ENCODE measurements around the gene ATP5MK. TPM values are rescaled to one million over a fixed set of nuclear protein-coding genes. Genes with fewer than 3 reads are reported as not detected.

The ATP5MK gene
- total RNA-seq, 1 experiment from 2014 or later: 335 TPM

DNA sequence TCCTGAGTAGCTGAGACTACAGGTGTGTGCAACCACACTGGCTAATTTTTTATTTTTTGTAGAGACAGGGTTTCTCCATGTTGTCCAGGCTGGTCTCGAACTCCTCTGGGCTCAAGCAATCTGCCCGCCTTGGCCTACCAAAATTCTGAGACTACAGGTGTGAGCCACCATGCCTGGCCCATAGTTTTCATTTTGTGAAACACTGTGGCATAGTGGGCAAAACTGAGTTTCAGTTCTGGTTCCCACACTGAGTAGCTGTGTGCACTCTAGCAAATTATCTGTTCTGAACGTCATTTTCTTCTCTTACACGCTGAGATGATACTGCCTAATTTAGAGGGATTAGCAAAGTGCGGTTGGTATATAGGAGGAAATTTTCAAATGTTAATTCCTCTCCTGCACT, 13.5 kb downstream of the ATP5MK start:
- Histone ChIP-seq H3T11ph (ENCODE audit: low read length) (no peak overlapping the region), H4K8ac (replicated peaks; ENCODE audit: insufficient read length, low read depth, low read length) (no peak overlapping the region), H3K79me2 (ENCODE audit: insufficient read depth, low read length) (no peaks in the 10 kb centered on the region), H2BK5ac (ENCODE audit: insufficient read length, low read length) (no peak overlapping the region), H2BK120ac (ENCODE audit: low read depth, low read length, poor library complexity, severe bottlenecking) (no peak overlapping the region), H3K23ac (ENCODE audit: insufficient read length, low read depth, low read length) (no peak overlapping the region), H3K18ac (ENCODE audit: insufficient read length, low read depth, low read length) (no peak overlapping the region), H2BK12ac (ENCODE audit: insufficient read length, low read depth, low read length) (no peak overlapping the region), H3K27me3 (ENCODE audit: insufficient read depth, low read length) (no peaks in the 10 kb centered on the region), H3K23me2 (ENCODE audit: insufficient read length, low read depth, low read length, poor library complexity, severe bottlenecking) (no peaks in the 10 kb centered on the region), H3K9ac (ENCODE audit: extremely low read depth, insufficient read length, low read length) (no peak overlapping the region), H2AK5ac (ENCODE audit: insufficient read length, low read length) (no peak overlapping the region), H3K9me3 (ENCODE audit: control insufficient read depth, low read depth, low read length) (no peaks in the 10 kb centered on the region), H4K20me1 (ENCODE audit: control insufficient read depth, insufficient read depth, insufficient read length) (no peaks in the 10 kb centered on the region), H2BK15ac (ENCODE audit: low read depth, low read length) (no peak overlapping the region), H3K56ac (ENCODE audit: insufficient read length, low read depth, low read length) (no peak overlapping the region), H2AFZ (ENCODE audit: low read length) (no peak overlapping the region), H3K14ac (ENCODE audit: insufficient read depth, low read length) (no peak overlapping the region), H2BK20ac (ENCODE audit: low read depth, low read length, poor library complexity, severe bottlenecking) (no peak overlapping the region), H3K79me1 (ENCODE audit: insufficient read depth, low read depth, low read length, poor library complexity, severe bottlenecking) (no peaks in the 10 kb centered on the region), H4K91ac (ENCODE audit: insufficient read length, low read depth, low read length) (no peak overlapping the region), H3K4ac (ENCODE audit: low read depth, low read length) (no peak overlapping the region), H4K5ac (ENCODE audit: insufficient read length, low read depth, low read length) (no peak overlapping the region), H3K4me1 (ENCODE audit: insufficient read depth, low read length) (no peaks in the 10 kb centered on the region), H3K27ac (ENCODE audit: insufficient read length, low read depth, low read length) (no peak overlapping the region), H3K4me2 (ENCODE audit: insufficient read depth, insufficient read length, low read length) (no peak overlapping the region)
- Mint-ChIP-seq H3K27me3 (ENCODE audit: low read depth) (no peaks in the 10 kb centered on the region), H3K9me3 (no peaks in the 10 kb centered on the region), H3K4me1 (no peaks in the 10 kb centered on the region), H3K4me3 (no peak overlapping the region), H3K36me3 (ENCODE audit: insufficient read depth in 1 of 3, low read depth in 3 of 3) (peaks cover 11 to 49% (median 32%) of the 10 kb centered on the region in 3 experiments; a peak in 6 of 7 replicates), H3K27ac (no peak overlapping the region)
- TF ChIP-seq, protein P1, sequence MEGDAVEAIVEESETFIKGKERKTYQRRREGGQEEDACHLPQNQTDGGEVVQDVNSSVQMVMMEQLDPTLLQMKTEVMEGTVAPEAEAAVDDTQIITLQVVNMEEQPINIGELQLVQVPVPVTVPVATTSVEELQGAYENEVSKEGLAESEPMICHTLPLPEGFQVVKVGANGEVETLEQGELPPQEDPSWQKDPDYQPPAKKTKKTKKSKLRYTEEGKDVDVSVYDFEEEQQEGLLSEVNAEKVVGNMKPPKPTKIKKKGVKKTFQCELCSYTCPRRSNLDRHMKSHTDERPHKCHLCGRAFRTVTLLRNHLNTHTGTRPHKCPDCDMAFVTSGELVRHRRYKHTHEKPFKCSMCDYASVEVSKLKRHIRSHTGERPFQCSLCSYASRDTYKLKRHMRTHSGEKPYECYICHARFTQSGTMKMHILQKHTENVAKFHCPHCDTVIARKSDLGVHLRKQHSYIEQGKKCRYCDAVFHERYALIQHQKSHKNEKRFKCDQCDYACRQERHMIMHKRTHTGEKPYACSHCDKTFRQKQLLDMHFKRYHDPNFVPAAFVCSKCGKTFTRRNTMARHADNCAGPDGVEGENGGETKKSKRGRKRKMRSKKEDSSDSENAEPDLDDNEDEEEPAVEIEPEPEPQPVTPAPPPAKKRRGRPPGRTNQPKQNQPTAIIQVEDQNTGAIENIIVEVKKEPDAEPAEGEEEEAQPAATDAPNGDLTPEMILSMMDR (conservative IDR thresholded peaks at IDR 0.05): no peak
- no peak for DNase-seq
- no CpG with 5 or more reads among the region's 5 CpGs for WGBS (ENCODE audit: extremely low coverage, insufficient read length, low lambda C conversion rate)
